UCSD-AML1 (cell line): Measurements from ENCODE around the gene SEMA5A.

Experiments used
- DNase-seq: peaks from one replicate; lab custom pipeline; 2025; ENCODE audit not compliant: unreplicated experiment; lab: John Stamatoyannopoulos, UW

Gene SEMA5A

GRCh38 chr5:9342161-9342787 is 203.6 kb downstream of the SEMA5A start:
- DNase-seq = no peak

DNA sequence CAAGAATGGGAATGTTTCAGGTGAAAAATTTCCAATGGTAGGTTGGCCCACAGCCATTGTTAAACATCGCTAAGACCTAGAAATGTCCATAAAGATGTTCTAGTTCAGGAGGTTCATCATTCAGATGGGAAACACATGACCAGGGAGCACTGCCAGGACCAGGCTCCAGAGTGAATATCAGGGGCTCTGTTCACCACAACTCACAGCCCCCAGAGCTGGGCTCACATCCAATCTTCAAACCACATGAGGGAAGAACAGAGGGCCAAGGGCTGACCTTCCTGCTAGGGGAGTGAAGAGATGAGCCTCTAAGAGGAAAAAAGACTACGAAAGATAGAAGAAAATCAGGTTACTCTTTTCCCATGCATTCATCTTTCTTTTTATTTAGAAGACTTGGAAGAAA is 205.8 kb downstream of the SEMA5A start:
- no peak for DNase-seq

GRCh38 chr5:9339206-9339818 is 206.6 kb downstream of the SEMA5A start:
- DNase-seq = no peak

- DNase-seq = no peak
Measured at GRCh38 chr5:9338796-9339195, 207.1 kb downstream of the SEMA5A start.

DNA sequence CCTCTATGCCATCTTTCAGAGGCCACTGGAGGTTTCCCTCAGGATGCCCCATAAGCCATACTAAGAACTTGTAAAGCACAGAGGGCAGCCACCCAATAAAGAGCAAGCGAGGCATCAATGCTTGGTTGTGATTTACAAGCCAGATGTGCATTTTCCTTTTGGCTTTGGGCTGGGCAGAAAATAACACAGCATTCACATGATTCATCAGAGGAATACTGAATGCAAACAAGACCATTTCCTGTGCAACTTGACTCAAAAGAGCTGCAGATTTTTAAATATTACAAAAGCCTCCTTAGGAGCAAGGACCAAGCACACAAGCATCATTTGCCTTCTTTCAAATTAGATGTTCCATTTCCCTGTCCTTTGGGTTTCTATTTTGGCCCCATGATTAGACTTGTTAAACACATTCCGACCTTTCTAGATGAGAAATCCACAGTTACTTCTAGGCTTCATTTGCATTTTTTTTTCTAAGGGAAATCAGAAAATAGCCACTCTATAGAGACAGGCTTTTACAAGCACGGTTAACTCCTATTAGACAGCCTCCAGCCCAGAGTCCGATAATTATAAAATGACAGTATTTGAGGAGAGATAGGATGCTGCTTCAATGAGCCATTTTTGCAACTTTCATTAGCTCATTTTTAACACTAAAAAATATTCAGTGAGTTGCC is 207.8 kb downstream of the SEMA5A start:
- DNase-seq = no peak

DNA sequence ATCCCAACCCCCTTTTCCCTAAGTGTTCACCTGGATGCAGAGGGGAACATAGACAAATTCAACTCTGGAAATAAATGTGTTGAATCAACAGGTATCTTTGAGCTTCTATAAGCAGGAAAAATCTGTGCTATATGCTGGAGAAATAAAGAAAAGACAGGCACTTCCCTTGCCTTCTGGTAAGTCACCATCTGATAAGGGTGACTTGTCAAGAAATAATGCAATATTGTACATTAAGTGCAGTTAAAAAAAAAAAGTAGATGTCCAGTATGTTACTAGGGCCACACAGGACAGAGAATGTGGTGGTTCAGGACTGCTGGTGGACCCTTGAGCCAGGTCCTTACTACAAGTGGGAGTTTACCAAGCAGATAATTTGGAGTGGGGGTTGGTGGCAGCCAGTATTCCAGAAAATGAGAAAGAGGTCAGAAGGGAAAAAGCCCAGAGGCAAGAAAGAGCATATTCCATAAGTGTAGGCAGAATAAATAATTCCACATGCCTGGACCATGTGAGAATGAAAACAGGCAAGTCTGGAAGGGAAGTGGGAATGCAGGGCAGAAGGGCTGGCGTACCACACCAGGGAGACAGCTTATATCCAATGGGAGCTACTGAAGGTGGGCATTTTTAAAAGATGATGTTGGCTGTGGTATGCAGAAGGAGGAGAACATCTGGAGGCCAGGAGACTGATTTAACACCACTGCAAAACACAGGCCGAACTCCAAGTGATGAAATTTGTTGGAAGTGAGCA is 209.9 kb downstream of the SEMA5A start:
- no peak for DNase-seq

DNA sequence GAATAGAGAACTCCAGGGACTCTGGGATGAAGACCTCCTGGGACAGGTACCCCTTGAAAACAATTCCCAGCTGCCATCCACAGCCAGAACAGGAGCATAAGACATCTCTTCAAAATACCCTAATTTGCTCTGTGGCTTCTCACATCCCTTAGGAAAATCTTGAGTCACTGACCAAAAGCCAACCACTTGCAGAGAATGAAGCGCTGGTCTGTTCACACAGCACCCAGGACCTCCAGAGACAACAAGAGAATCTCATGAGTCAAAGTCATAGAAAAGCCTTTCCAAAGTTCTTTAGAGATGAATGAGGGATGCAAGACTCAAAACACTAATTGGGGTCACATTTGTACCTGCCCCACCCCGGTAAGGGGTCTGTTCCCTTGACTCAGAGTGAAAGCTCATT is 210.6 kb downstream of the SEMA5A start:
- DNase-seq = no peak

DNA sequence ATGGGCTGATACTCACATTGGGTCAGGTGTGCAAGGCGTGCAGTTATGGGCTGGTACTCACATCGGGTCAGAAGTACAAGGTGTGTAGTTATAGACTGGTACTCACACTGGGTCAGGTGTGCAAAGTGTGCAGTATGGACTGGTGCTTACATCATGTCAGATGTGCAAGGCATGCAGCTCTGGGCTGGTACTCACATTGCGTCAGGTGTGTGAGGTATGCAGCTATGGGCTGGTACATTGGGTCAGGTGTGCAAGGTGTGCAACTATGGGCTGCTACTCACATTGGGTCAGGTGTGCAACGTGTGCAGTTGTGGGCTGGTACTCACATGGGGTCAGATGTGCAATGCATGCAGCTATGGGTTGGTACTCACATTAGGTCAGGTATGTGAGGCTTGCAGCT is 213.8 kb downstream of the SEMA5A start:
- DNase-seq = no peak

- no peak for DNase-seq
Measured at GRCh38 chr5:9331372-9331771, 214.5 kb downstream of the SEMA5A start.

GRCh38 chr5:9329125-9329524 is 216.8 kb downstream of the SEMA5A start:
- no peak for DNase-seq

DNA sequence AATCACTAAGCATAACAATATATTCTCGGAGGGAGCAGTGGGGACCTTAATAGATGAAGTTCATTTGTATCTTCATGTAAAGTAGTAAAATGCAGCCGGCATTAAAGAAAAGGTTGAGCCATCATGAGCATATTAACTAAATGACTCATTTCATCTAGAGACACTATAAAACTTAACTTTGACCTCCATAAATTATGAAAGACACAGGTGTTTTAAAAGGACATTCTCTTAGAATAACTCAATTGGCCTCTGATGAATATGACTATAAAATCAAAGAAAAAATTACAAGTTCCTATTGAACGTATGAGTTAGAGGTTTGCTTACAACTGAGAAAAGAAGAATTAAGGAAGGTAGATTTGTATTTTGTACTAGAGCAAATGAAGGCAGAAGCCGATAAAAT is 220.3 kb downstream of the SEMA5A start:
- DNase-seq = no peak

DNA sequence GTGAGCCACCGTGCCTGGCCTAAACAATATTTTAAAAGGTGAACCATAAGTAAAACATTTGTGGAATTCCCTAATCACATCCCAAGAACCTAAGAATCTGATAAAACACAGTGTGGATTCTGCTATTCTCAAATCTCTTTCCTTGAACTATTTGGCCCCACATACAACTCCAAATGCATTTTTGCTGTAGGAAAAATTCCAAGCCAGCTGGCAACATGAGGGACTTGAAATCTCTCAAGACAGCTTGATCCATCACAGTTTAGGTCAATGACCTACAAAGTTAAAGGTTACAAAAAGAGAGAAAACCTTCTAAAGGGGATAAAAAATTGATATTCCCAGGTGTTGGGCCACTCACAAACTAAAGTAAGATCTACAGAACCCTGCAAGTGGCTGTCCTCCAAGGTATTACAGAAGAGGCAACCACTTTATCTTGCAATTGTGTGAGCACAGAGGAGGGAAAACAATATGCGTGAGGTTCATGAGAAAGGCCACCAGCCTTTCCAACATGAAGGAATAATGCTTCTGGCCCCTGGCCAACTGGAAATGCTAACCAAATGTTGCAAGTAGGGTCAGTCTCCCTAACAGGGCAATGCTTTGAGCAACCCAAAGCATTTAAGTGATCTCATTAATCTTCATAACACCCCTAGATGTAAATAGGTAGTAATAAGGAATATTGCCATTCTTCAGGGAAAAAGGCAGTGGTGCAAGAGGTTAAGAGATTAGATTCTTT is 221.4 kb downstream of the SEMA5A start:
- DNase-seq = no peak

DNA sequence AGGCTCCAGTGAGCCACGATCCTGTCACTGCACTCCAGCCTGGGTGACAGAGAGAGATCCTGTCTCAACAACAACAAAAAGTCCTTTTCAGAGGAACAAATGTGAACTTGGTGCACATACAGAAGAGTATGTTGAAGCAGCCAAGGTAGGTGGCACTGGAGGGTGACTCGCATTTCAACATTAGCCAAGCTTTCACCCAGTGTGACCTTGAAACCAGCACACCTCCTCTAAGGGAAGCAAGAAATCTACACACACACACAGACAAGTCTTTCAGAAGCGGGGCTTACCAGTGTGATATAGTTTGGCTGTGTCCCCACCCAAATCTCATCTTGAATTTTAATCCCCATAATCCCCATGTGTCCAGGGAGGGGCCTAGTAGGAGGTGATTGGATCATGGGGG is 225.2 kb downstream of the SEMA5A start:
- no peak for DNase-seq

DNA sequence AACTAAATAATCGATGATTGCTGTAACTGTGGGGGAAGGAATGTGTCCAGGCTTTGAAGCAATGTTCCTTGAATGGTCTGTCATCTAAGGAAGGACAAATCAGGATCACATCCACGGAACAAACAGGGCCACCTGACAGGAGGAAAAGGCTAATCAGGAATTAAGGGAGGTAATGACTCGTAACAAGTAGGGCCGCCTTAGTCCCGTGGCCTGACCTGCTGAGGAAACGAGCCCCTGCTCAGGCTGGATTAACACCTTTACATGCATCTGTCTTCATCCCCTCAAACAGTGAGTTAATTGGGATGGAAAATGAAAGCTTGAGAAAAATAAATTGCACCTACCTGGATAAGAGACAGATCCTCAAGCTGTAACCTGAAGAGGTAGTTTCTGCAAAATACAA is 227.8 kb downstream of the SEMA5A start:
- no peak for DNase-seq

DNA sequence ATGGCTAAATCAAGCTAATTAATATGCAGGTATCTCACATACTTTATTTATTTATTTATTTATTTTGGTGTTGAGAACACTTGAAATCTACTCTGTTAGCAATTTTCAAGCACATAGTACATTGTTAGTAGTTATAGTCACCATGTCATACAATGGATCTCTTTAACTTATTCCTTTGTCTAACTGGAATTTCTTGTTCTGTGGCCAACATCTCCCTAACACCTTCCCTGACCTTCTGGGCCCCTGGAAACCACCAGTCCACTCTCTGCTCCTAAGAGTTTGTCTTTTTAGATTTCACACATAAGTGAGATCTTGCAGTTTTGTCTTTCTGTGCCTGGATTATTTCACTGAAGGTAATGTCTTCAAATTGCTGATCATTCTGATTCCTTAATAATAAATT is 229.1 kb downstream of the SEMA5A start:
- no peak for DNase-seq

DNA sequence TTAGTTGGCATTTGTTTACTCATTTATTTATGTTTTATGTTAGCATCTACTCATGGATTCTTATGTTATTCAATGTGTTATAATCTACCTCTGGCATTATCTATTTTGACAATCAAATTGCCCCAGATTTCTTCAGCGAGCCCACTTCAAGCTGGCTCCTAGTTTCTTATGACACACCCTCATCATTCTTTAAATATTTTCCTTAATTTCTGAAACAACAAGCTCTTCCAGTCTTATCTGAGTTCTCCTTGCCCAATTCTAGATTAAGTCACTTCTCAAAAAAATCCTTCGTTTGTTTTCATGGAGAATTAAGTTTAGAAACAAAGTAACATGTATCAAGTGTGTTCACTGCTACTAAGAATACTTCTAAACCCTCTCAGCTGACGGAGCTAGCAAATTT is 229.8 kb downstream of the SEMA5A start:
- no peak for DNase-seq

GRCh38 chr5:9314558-9314957 is 231.3 kb downstream of the SEMA5A start:
- no peak for DNase-seq

DNA sequence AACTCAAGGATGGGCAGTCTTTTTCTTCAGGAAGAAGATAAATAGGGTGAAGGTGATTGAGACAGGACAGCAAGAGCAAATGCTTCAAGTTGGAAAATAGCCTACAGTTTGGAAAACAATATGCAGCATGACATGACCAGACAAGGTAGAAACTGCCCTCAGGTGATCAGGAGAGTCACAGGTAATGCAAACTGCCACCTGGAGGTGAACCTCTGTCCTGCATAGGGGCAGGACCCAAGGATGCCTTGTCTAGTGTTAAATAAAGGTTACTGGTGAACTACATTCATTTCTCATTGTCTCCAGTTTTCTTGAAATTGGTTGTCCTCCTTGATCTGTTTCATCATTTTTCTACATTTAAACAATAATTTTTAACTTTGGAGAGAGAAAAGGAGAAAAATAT is 232.1 kb downstream of the SEMA5A start:
- no peak for DNase-seq

GRCh38 chr5:9307150-9307549 is 238.7 kb downstream of the SEMA5A start:
- DNase-seq = no peak

DNA sequence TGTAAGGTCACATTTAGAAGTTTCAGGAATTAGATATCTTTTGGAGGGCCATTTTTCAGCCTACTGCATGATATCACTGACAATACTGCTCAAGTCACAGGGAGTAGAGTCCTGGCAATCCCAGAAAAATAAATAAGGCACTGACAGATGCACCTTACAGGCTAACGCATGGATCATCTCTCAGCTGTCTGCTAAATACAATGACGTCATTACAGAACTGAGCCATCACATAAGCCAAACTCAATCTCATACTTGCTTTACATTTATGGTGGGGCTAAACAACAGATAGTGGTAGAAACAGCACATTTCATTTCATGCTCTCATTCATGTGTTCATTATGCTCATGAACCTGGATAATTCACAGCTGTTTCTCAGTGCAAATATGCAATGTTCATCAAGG is 243.7 kb downstream of the SEMA5A start:
- no peak for DNase-seq

DNA sequence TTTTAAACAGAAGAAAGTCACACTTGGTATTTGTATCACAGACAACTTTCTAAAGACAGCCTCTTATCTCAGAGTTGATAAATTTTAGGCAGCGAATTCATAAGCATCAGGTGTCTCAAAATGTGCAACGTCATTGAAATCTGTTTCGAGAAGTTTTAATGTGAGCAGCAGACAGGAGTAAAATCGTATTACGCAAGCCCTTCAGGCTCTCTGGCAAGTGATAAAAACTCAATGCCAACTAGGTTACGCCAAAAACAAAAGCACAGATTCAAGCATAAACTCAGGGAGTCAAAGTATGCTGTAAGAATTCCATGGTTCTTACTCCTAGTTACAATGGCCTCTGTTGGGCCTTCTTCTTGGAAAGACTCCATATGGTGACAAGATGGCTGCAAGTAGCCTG is 244.7 kb downstream of the SEMA5A start:
- no peak for DNase-seq
